ENCODE data around the gene ATP2B2.

The ATP2B2 gene

GRCh38 chr3:10357095-10357494 is 148.3 kb downstream of the ATP2B2 start:
- DNase-seq: no peak

GRCh38 chr3:10356461-10356981 is 148.9 kb downstream of the ATP2B2 start:
- no peak for DNase-seq

GRCh38 chr3:10354361-10355015 is 150.9 kb downstream of the ATP2B2 start:
- no peak for DNase-seq

GRCh38 chr3:10353661-10354360 is 151.6 kb downstream of the ATP2B2 start:
- DNase-seq: no peak

- DNase-seq: no peak
Measured at GRCh38 chr3:10353160-10353559, 152.2 kb downstream of the ATP2B2 start.

- no peak for DNase-seq
Measured at GRCh38 chr3:10352146-10352911, 153.1 kb downstream of the ATP2B2 start.

- no peak for DNase-seq
Measured at GRCh38 chr3:10351013-10351735, 154.2 kb downstream of the ATP2B2 start.

- DNase-seq: no peak
Measured at GRCh38 chr3:10350324-10350985, 154.9 kb downstream of the ATP2B2 start.

GRCh38 chr3:10349801-10350200 is 155.6 kb downstream of the ATP2B2 start:
- DNase-seq: no peak

GRCh38 chr3:10348404-10348721 is 157.0 kb downstream of the ATP2B2 start:
- DNase-seq: no peak

GRCh38 chr3:10347648-10348403 is 157.6 kb downstream of the ATP2B2 start:
- no peak for DNase-seq

- no peak for DNase-seq
Measured at GRCh38 chr3:10345911-10346310, 159.5 kb downstream of the ATP2B2 start.

- DNase-seq: no peak
Measured at GRCh38 chr3:10344944-10345575, 160.3 kb downstream of the ATP2B2 start.

GRCh38 chr3:10344147-10344943 is 161.0 kb downstream of the ATP2B2 start:
- peak; percentile 63 for DNase-seq

- DNase-seq: no peak
Measured at GRCh38 chr3:10343526-10343925, 161.9 kb downstream of the ATP2B2 start.

- DNase-seq: no peak
Measured at GRCh38 chr3:10342781-10343180, 162.6 kb downstream of the ATP2B2 start.

GRCh38 chr3:10341901-10342398 is 163.4 kb downstream of the ATP2B2 start:
- DNase-seq: no peak

GRCh38 chr3:10340476-10340875 is 164.9 kb downstream of the ATP2B2 start:
- no peak for DNase-seq

GRCh38 chr3:10340046-10340445 is 165.3 kb downstream of the ATP2B2 start:
- no peak for DNase-seq

GRCh38 chr3:10339376-10339955 is 165.9 kb downstream of the ATP2B2 start:
- DNase-seq: no peak

All from CD4-positive, alpha-beta T cell treated with Interleukin-6 for 4 hours (primary cell).